ENCODE measurements around the gene FGF22. TPM values are rescaled to one million over a fixed set of nuclear protein-coding genes. Genes with fewer than 3 reads are reported as not detected.

Gene FGF22
- total and polyA plus RNA-seq, 9 donors: 0.23 to 4.4 (median 2.3) TPM; not detected in 1

DNA sequence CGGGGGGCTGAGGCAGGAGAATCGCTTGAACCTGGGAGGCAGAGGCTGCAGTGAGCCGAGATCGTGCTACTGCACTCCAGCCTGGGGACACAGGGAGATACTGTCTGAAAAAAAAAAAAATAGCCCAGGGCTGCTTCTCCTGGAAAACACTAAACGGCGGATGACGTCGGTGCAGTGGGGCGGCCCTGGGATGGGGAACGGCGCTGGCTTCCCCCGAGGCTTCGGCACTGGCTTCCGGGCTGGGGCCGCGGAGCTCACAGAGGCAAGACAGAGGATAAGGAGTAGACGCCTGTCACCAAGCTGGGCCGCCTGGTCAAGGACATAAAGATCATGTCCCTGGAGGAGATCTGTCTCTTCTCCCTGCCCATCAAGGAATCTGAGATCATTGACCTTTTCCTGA, 50.5 kb downstream of the FGF22 start:
- H3K9me3 ChIP-seq: no peaks in the 10 kb centered on the region

More for the DNA sequence above, 50.5 kb downstream of the FGF22 start:
- intact Hi-C loops (cut with DNase I): no loop called here
- H3K4me1 ChIP-seq (ENCODE audit: insufficient read depth): no peaks in the 10 kb centered on the region
- TF ChIP-seq POLR2A (IDR thresholded peaks at IDR 0.05): no peak
- no peak for TF ChIP-seq EP300 (IDR thresholded peaks at IDR 0.05)
- TF ChIP-seq, protein P1, sequence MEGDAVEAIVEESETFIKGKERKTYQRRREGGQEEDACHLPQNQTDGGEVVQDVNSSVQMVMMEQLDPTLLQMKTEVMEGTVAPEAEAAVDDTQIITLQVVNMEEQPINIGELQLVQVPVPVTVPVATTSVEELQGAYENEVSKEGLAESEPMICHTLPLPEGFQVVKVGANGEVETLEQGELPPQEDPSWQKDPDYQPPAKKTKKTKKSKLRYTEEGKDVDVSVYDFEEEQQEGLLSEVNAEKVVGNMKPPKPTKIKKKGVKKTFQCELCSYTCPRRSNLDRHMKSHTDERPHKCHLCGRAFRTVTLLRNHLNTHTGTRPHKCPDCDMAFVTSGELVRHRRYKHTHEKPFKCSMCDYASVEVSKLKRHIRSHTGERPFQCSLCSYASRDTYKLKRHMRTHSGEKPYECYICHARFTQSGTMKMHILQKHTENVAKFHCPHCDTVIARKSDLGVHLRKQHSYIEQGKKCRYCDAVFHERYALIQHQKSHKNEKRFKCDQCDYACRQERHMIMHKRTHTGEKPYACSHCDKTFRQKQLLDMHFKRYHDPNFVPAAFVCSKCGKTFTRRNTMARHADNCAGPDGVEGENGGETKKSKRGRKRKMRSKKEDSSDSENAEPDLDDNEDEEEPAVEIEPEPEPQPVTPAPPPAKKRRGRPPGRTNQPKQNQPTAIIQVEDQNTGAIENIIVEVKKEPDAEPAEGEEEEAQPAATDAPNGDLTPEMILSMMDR (IDR thresholded peaks at IDR 0.05): no peak
- WGBS, 3 donors: 61 to 71% (median 62%) methylated on average over 18 of the region's 18 CpGs
- no peak overlapping the region for H3K27ac ChIP-seq
- no peaks in the 10 kb centered on the region for H3K36me3 ChIP-seq
- H3K4me3 ChIP-seq: no peak overlapping the region
- H3K27me3 ChIP-seq: no peaks in the 10 kb centered on the region
- DNase-seq: no peak

Other genes starting within 250 kb of the FGF22 start
- gene C2CD4C, start 230.7 kb upstream of the FGF22 start, total RNA-seq: 1 to 10 TPM in 2 of 7 donors, under 1 TPM in 3, not detected in 2; 0.24 to 2.3 (median 0.55) TPM
- gene C2CD4C, start 230.7 kb upstream of the FGF22 start, polyA plus RNA-seq: under 1 TPM in 1 of 2 donors, not detected in 1; 0.12 TPM
- gene SHC2, start 178.8 kb upstream of the FGF22 start, total RNA-seq: 10 to 100 TPM in 6 of 7 donors, 1 to 10 TPM in 1; 3.6 to 40.7 (median 23.0) TPM
- gene SHC2, start 178.8 kb upstream of the FGF22 start, polyA plus RNA-seq: 10 to 100 TPM in 1 of 2 donors, under 1 TPM in 1; 0.62 to 15.4 TPM
- gene MADCAM1, start 143.4 kb upstream of the FGF22 start, total RNA-seq: under 1 TPM in 6 of 7 donors, not detected in 1; 0.11 to 0.90 (median 0.41) TPM
- gene MADCAM1, start 143.4 kb upstream of the FGF22 start, polyA plus RNA-seq: under 1 TPM in 1 of 2 donors, not detected in 1; 0.42 TPM
- gene TPGS1, start 132.4 kb upstream of the FGF22 start, total RNA-seq: 10 to 100 TPM; 18.6 to 93.3 (median 27.4) TPM
- gene TPGS1, start 132.4 kb upstream of the FGF22 start, polyA plus RNA-seq: 10 to 100 TPM in 1 of 2 donors, under 1 TPM in 1; 0.12 to 24.7 TPM
- gene CDC34, start 108.1 kb upstream of the FGF22 start, total RNA-seq: 10 to 100 TPM; 45.6 to 78.9 (median 56.1) TPM
- gene CDC34, start 108.1 kb upstream of the FGF22 start, polyA plus RNA-seq: 10 to 100 TPM; 13.2 to 59.7 TPM
- 1 to 10 TPM in 1 of 7 donors, under 1 TPM in 5, not detected in 1; 0.31 to 1.7 (median 0.56) TPM for gene GZMM, start 95.8 kb upstream of the FGF22 start, total RNA-seq
- under 1 TPM in 1 of 2 donors, not detected in 1; 0.48 TPM for gene GZMM, start 95.8 kb upstream of the FGF22 start, polyA plus RNA-seq
- gene BSG, start 67.3 kb upstream of the FGF22 start, total RNA-seq: 100 to 1,000 TPM; 225 to 484 (median 324) TPM
- gene BSG, start 67.3 kb upstream of the FGF22 start, polyA plus RNA-seq: 100 to 1,000 TPM; 111 to 290 TPM
- under 1 TPM in 3 of 7 donors, not detected in 4; 0.07 to 0.23 (median 0.10) TPM for gene HCN2, start 50.0 kb upstream of the FGF22 start, total RNA-seq
- gene HCN2, start 50.0 kb upstream of the FGF22 start, polyA plus RNA-seq: under 1 TPM in 1 of 2 donors, not detected in 1; 0.13 TPM
- gene POLRMT, start 6.3 kb upstream of the FGF22 start, total RNA-seq: 10 to 100 TPM; 19.9 to 52.3 (median 43.9) TPM
- 10 to 100 TPM; 13.5 to 39.6 TPM for gene POLRMT, start 6.3 kb upstream of the FGF22 start, polyA plus RNA-seq
- 10 to 100 TPM; 26.6 to 52.2 (median 34.5) TPM for gene RNF126, start 23.3 kb downstream of the FGF22 start, total RNA-seq
- 10 to 100 TPM in 1 of 2 donors, 1 to 10 TPM in 1; 1.5 to 29.4 TPM for gene RNF126, start 23.3 kb downstream of the FGF22 start, polyA plus RNA-seq
- 100 to 1,000 TPM in 1 of 7 donors, 10 to 100 TPM in 6; 21.3 to 141 (median 45.7) TPM for gene FSTL3, start 36.5 kb downstream of the FGF22 start, total RNA-seq
- gene FSTL3, start 36.5 kb downstream of the FGF22 start, polyA plus RNA-seq: 10 to 100 TPM; 16.9 to 22.6 TPM
- under 1 TPM in 1 of 7 donors, not detected in 6; 0.33 TPM for gene PRSS57, start 55.6 kb downstream of the FGF22 start, total RNA-seq
- under 1 TPM in 1 of 2 donors, not detected in 1; 0.07 TPM for gene PRSS57, start 55.6 kb downstream of the FGF22 start, polyA plus RNA-seq
- 100 to 1,000 TPM in 5 of 7 donors, 10 to 100 TPM in 2; 36.1 to 169 (median 126) TPM for gene PALM, start 69.1 kb downstream of the FGF22 start, total RNA-seq
- gene PALM, start 69.1 kb downstream of the FGF22 start, polyA plus RNA-seq: 10 to 100 TPM in 1 of 2 donors, 1 to 10 TPM in 1; 2.9 to 66.9 TPM
- 10 to 100 TPM in 1 of 7 donors, 1 to 10 TPM in 3, under 1 TPM in 3; 0.08 to 44.0 (median 1.4) TPM for gene MISP, start 111.2 kb downstream of the FGF22 start, total RNA-seq
- gene MISP, start 111.2 kb downstream of the FGF22 start, polyA plus RNA-seq: under 1 TPM; 0.12 to 0.19 TPM
- 100 to 1,000 TPM in 6 of 7 donors, 10 to 100 TPM in 1; 73.4 to 312 (median 233) TPM for gene PTBP1, start 157.6 kb downstream of the FGF22 start, total RNA-seq
- gene PTBP1, start 157.6 kb downstream of the FGF22 start, polyA plus RNA-seq: 100 to 1,000 TPM in 1 of 2 donors, 10 to 100 TPM in 1; 94.4 to 112 TPM
- 10 to 100 TPM in 1 of 7 donors, 1 to 10 TPM in 1, under 1 TPM in 3, not detected in 2; 0.36 to 11.4 (median 0.80) TPM for gene PLPPR3, start 182.1 kb downstream of the FGF22 start, total RNA-seq
- under 1 TPM; 0.18 to 0.24 TPM for gene PLPPR3, start 182.1 kb downstream of the FGF22 start, polyA plus RNA-seq
- gene AZU1, start 188.0 kb downstream of the FGF22 start, total RNA-seq: 1 to 10 TPM in 1 of 7 donors, not detected in 6; 1.0 TPM
- gene AZU1, start 188.0 kb downstream of the FGF22 start, polyA plus RNA-seq: under 1 TPM in 1 of 2 donors, not detected in 1; 0.11 TPM
- gene PRTN3, start 201.1 kb downstream of the FGF22 start, total RNA-seq: under 1 TPM in 1 of 7 donors, not detected in 6; 0.41 TPM
- not detected for gene PRTN3, start 201.1 kb downstream of the FGF22 start, polyA plus RNA-seq
- gene ELANE, start 212.4 kb downstream of the FGF22 start, total RNA-seq: under 1 TPM in 3 of 7 donors, not detected in 4; 0.27 to 0.72 (median 0.34) TPM
- under 1 TPM in 1 of 2 donors, not detected in 1; 0.59 TPM for gene ELANE, start 212.4 kb downstream of the FGF22 start, polyA plus RNA-seq
- gene CFD, start 219.8 kb downstream of the FGF22 start, total RNA-seq: 100 to 1,000 TPM in 2 of 7 donors, 10 to 100 TPM in 3, 1 to 10 TPM in 2; 3.8 to 287 (median 25.3) TPM
- 100 to 1,000 TPM in 1 of 2 donors, 10 to 100 TPM in 1; 39.2 to 335 TPM for gene CFD, start 219.8 kb downstream of the FGF22 start, polyA plus RNA-seq

All from ovary (tissue), 9 donors.